Progenitor cell of endocrine pancreas (in vitro differentiated cells): Measurements from ENCODE around the gene DCBLD2. TPM values are rescaled to one million over a fixed set of nuclear protein-coding genes. Genes with fewer than 3 reads are reported as not detected.

ENCODE experiments used
- DNase-seq: peaks from one replicate; pipeline ENCODE4 v3.0.0; 2021; ENCODE audit warnings: low spot score; ENCODE audit not compliant: unreplicated experiment
- H3K27ac Mint-ChIP-seq: 2 replicates; pipeline ENCODE4 v1.8.0; 2021; ENCODE audit warnings: mild to moderate bottlenecking, moderate library complexity, mixed read lengths
- H3K27me3 Mint-ChIP-seq: 2 replicates; pipeline ENCODE4 v1.8.0; 2021; ENCODE audit warnings: mixed read lengths
- H3K36me3 Mint-ChIP-seq: 2 replicates; pipeline ENCODE4 v1.8.0; 2022; ENCODE audit warnings: mixed read lengths; ENCODE audit not compliant: insufficient read depth
- H3K4me1 Mint-ChIP-seq: 2 replicates; pipeline ENCODE4 v1.8.0; 2021; ENCODE audit warnings: low read depth, mixed read lengths
- H3K4me3 Mint-ChIP-seq: 2 replicates; pipeline ENCODE4 v1.8.0; 2021; ENCODE audit warnings: low read depth, mild to moderate bottlenecking, moderate library complexity, mixed read lengths
- H3K9me3 Mint-ChIP-seq: 2 replicates; pipeline ENCODE4 v1.8.0; 2021; ENCODE audit warnings: low read depth, mixed read lengths
- CTCF ChIP-seq: fragments of 200-600 bp; sonication (generic); IDR thresholded peaks from one replicate; pipeline ENCODE4 v1.5.0; 2021; ENCODE audit warnings: antibody characterized with exemption, mild to moderate bottlenecking; ENCODE audit not compliant: unreplicated experiment
- total RNA-seq: library from RNA; stranded (reverse); gene quantifications from 2 replicates; pipeline ENCODE4 v1.2.1, GENCODE V29; 2021

DCBLD2 gene
- total RNA-seq, 1 donor from 2014 or later = 85.5 TPM

DNA sequence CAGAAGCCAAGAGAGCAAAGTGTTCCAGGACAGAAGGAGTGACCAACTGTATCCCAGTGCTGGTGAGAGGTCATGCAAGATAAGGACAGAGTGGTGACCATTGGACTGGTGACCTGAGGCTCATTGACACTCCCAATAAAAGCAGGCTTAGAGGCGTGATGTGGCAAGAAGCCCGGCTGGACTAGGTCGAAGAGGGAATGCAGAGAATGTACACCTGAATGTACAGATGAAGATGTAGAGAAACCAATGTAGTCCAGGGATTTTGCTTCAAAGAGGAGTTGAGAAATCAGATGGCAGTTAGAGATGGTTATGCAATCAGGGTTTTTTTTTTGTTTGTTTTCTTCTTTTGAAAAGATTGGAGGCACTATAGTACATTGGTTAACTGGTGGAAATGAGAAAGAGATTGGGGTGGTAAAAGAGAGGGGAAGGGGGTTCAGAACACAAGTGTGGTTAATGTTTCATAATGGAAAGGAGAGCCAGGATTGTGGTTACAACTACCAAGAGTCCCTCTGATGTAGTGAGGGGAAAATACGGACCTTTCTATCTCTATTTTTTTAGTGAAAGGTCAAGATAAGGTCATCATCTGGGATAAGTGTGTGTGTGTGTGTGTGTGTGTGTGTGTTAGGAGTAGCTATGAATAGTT lies 115.0 kb downstream of the DCBLD2 start:
- Mint-ChIP-seq H3K4me3 (no peak overlapping the region), H3K27ac (peak overlapping the region; percentile 11), H3K4me1 (peaks cover 17% of the 10 kb centered on the region), H3K9me3 (no peaks in the 10 kb centered on the region), H3K27me3 (no peaks in the 10 kb centered on the region), H3K36me3 (peaks cover 31% of the 10 kb centered on the region)
- no peak for DNase-seq
- no peak for TF ChIP-seq CTCF

DNA sequence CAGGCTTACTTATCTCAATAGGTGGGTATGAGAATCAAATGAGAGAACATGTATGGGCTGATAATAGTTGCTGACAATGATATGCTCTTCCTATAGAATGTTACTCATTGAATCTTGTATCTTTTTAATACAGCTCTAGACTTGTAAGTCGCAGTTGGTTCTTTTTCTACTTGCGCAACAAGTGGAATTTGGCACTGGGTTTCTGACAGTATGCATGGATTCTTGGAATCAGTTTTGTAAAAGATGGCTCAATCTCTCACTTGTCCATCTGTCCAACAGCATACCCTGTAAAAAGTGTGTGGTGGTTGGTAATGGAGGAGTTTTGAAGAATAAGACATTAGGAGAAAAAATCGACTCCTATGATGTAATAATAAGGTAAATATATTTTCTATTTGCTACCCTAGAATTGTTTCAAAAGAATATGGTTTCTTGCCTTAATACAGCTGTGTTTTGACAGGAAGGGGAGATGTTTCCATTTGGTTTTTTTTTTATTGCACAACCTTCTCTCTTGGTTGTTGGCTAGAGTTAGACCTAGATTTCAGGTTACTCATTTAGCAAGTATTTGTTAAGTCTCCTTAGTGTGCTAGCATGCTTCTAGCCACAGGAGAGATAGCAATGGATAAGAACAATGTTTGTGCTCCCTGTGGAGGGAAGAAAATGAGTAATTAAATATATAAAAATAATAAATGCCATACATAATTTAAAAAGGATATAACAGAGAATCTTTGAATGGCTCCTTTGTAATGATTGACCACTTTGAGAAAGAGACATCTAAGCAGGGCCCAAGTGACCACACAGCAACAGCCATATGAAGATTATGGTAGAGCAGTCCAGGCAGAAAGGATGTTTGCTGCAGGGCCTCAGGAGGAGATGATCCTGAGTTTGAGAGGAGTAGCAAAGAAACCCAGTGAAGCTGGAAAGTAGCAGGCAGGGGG lies 116.6 kb downstream of the DCBLD2 start:
- TF ChIP-seq CTCF = no peak
- Mint-ChIP-seq H3K4me3 (no peak overlapping the region), H3K4me1 (peaks cover 19% of the 10 kb centered on the region), H3K36me3 (peaks cover 31% of the 10 kb centered on the region), H3K9me3 (no peaks in the 10 kb centered on the region), H3K27ac (peak overlapping the region; percentile 63), H3K27me3 (no peaks in the 10 kb centered on the region)
- DNase-seq = no peak

GRCh38 chr3:98784042-98784441 lies 117.5 kb downstream of the DCBLD2 start:
- Mint-ChIP-seq H3K4me1 (peaks cover 28% of the 10 kb centered on the region), H3K27me3 (no peaks in the 10 kb centered on the region), H3K36me3 (peaks cover 32% of the 10 kb centered on the region), H3K4me3 (no peak overlapping the region), H3K27ac (no peak overlapping the region), H3K9me3 (no peaks in the 10 kb centered on the region)
- DNase-seq = no peak
- no peak for TF ChIP-seq CTCF

DNA sequence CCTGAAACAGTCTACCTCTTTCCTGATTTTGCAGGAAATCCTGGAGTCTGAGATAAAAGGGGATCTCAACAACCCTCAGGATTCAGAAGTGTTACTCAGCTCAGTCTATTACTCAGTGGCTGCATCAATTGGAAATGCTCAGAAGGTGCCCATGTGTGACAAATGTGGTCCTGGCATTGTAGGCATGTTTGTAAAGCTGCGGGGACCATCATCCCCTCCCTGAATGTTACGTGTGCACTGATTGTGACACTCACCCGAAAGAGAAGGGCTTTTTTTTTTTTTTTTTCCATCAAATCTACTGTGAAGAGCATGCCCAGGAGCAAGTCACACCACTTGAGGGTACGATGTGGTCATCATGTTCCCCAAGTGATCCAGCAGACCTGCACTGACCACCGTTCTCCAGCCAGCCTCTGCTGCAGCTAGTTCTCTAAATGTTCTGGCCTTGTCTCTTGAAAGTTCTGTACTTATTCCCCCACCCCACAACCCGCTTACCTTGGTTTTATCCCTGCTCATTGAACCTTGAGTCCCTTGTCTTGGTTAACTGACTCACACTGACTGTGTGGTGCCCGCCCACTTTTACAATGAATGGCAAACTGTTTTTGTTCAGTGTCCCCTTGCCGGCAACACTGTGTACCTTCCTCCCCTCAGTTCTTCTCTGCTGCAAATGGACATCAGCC lies 118.5 kb downstream of the DCBLD2 start:
- H3K9me3 Mint-ChIP-seq = no peaks in the 10 kb centered on the region
- H3K36me3 Mint-ChIP-seq = peaks cover 29% of the 10 kb centered on the region
- no peaks in the 10 kb centered on the region for H3K27me3 Mint-ChIP-seq
- peaks cover 38% of the 10 kb centered on the region for H3K4me1 Mint-ChIP-seq
- TF ChIP-seq CTCF = no peak
- no peak overlapping the region for H3K27ac Mint-ChIP-seq
- H3K4me3 Mint-ChIP-seq = no peak overlapping the region
- no peak for DNase-seq

- H3K4me1 Mint-ChIP-seq = peaks cover 51% of the 10 kb centered on the region
- no peak for TF ChIP-seq CTCF
- H3K4me3 Mint-ChIP-seq = no peak overlapping the region
- peaks cover 19% of the 10 kb centered on the region for H3K36me3 Mint-ChIP-seq
- no peaks in the 10 kb centered on the region for H3K9me3 Mint-ChIP-seq
- no peak overlapping the region for H3K27ac Mint-ChIP-seq
- no peak for DNase-seq
- no peaks in the 10 kb centered on the region for H3K27me3 Mint-ChIP-seq
Observed at GRCh38 chr3:98780343-98780742, 121.2 kb downstream of the DCBLD2 start.
